ENCODE results near the gene CD209. TPM values are rescaled to one million over a fixed set of nuclear protein-coding genes. Genes with fewer than 3 reads are reported as not detected.

CD209 gene
- total and polyA plus RNA-seq, 4 donors = 0.57 to 3.3 (median 1.8) TPM

DNA sequence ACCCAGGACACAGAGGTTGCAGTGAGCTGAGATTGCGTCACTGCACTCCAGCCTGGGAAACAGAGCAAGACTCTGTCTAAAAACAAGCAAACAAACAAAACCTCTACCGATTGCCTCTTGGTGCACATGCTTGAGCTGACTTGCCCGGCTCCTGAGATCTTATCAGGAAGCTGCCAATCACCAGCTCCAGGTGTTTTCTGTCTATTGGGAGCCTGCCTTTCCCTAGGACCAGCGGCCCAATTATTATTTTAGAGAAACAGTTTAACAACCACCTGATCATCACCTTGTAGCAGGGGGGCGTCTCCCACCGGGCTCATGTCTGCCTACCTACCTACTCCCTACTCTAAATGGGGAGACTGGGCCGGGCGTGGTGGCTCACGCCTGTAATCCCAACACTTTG, 26.5 kb upstream of the CD209 start:
- Histone ChIP-seq H3K27ac (ENCODE audit: low read depth in 1 of 2, low read length in 1 of 2) (no peak overlapping the region), H3K36me3 (ENCODE audit: control insufficient read depth in 4 of 4, insufficient read depth in 4 of 4, low read length in 4 of 4) (no peaks in the 10 kb centered on the region), H3K27me3 (ENCODE audit: control insufficient read depth in 3 of 3, insufficient read depth in 3 of 3, low read length in 2 of 3) (no peaks in the 10 kb centered on the region), H3K9ac (ENCODE audit: insufficient read depth in 1 of 2, low read length in 2 of 2) (no peak overlapping the region), H3K4me1 (ENCODE audit: control insufficient read depth in 5 of 5, insufficient read depth in 5 of 5, low read length in 5 of 5) (peaks cover 0 to 1% (median 0%) of the 10 kb centered on the region in 5 donors), H3K4me3 (no peak overlapping the region), H3K9me3 (ENCODE audit: control insufficient read depth in 4 of 4, insufficient read depth in 3 of 4, low read length in 3 of 4) (no peaks in the 10 kb centered on the region)
- DNase-seq = no peak
- TF ChIP-seq, protein P1, sequence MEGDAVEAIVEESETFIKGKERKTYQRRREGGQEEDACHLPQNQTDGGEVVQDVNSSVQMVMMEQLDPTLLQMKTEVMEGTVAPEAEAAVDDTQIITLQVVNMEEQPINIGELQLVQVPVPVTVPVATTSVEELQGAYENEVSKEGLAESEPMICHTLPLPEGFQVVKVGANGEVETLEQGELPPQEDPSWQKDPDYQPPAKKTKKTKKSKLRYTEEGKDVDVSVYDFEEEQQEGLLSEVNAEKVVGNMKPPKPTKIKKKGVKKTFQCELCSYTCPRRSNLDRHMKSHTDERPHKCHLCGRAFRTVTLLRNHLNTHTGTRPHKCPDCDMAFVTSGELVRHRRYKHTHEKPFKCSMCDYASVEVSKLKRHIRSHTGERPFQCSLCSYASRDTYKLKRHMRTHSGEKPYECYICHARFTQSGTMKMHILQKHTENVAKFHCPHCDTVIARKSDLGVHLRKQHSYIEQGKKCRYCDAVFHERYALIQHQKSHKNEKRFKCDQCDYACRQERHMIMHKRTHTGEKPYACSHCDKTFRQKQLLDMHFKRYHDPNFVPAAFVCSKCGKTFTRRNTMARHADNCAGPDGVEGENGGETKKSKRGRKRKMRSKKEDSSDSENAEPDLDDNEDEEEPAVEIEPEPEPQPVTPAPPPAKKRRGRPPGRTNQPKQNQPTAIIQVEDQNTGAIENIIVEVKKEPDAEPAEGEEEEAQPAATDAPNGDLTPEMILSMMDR (IDR thresholded peaks at IDR 0.05; ENCODE audit: control extremely low read depth, extremely low read depth) = no peak
- WGBS, 2 donors = 78 to 84% methylated on average over 9 of the region's 9 CpGs
- ATAC-seq (ENCODE audit: insufficient read depth, low FRiP score) = no peak

DNA sequence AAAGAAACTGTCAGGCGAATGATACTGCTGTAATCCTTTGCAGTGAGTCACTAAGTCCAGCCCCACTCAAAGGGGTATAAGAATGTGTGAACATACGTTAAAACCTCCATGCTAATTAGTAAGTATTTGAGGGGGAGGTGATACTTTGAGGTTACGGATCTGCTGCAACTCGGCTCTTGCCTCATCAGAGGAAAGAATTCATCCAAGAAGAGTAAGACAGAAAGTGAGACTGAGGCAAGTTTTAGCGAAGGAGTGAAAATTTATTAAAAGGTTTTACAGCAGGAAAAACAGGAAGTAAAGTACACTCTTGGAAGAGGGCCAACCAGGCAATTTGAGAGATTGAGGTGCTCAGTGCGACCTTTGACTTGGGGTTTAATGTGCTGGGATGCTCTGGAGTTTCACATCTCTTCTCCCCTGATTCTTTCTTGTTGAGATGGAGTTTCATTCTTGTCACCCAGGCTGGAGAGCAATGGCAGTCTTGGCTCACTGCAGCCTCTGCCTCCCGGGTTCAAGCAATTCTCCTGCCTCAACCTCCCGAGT, 25.5 kb upstream of the CD209 start:
- H3K4me1 ChIP-seq (ENCODE audit: control insufficient read depth in 5 of 5, insufficient read depth in 5 of 5, low read length in 5 of 5) = peaks cover 0 to 1% (median 0%) of the 10 kb centered on the region in 5 donors
- H3K9ac ChIP-seq (ENCODE audit: insufficient read depth in 1 of 2, low read length in 2 of 2) = no peak overlapping the region
- no peaks in the 10 kb centered on the region for H3K36me3 ChIP-seq (ENCODE audit: control insufficient read depth in 4 of 4, insufficient read depth in 4 of 4, low read length in 4 of 4)
- ATAC-seq (ENCODE audit: insufficient read depth, low FRiP score) = no peak
- 37 to 39% methylated on average over 8 of the region's 8 CpGs for WGBS, 2 donors
- no peak overlapping the region for H3K4me3 ChIP-seq
- H3K27me3 ChIP-seq (ENCODE audit: control insufficient read depth in 3 of 3, insufficient read depth in 3 of 3, low read length in 2 of 3) = peaks cover 0 to 2% (median 0%) of the 10 kb centered on the region in 3 donors
- H3K9me3 ChIP-seq (ENCODE audit: control insufficient read depth in 4 of 4, insufficient read depth in 3 of 4, low read length in 3 of 4) = no peaks in the 10 kb centered on the region
- no peak for DNase-seq
- no peak overlapping the region for H3K27ac ChIP-seq (ENCODE audit: low read depth in 1 of 2, low read length in 1 of 2)
- TF ChIP-seq, protein P1 (IDR thresholded peaks at IDR 0.05; ENCODE audit: control extremely low read depth, extremely low read depth) = no peak

DNA sequence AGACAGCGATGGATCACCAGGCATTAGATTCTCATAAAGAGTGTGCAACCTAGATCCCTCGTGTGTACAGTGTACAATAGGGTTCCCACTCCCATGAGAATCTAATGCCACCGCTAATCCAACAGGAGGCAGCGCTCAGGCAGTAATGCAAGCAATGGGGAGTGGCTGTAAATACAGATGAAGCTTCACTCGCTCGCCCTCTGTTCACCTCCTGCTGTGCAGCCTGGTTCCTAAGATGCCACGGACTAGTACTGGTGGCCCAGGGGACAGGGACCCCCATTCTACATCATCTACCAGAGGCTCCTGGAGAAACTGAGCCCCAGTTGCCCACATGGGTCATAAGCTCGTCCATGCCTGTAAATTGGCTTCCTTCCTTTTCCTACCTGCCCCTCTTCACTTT, 23.7 kb upstream of the CD209 start:
- 79 to 81% methylated on average over 8 of the region's 8 CpGs for WGBS, 2 donors

More for the DNA sequence above, 23.7 kb upstream of the CD209 start:
- no peak overlapping the region for H3K27ac ChIP-seq (ENCODE audit: low read depth in 1 of 2, low read length in 1 of 2)
- peaks cover 0 to 1% (median 0%) of the 10 kb centered on the region in 5 donors for H3K4me1 ChIP-seq (ENCODE audit: control insufficient read depth in 5 of 5, insufficient read depth in 5 of 5, low read length in 5 of 5)
- H3K4me3 ChIP-seq = no peak overlapping the region
- no peaks in the 10 kb centered on the region for H3K9me3 ChIP-seq (ENCODE audit: control insufficient read depth in 4 of 4, insufficient read depth in 3 of 4, low read length in 3 of 4)
- H3K36me3 ChIP-seq (ENCODE audit: control insufficient read depth in 4 of 4, insufficient read depth in 4 of 4, low read length in 4 of 4) = no peaks in the 10 kb centered on the region
- no peak for ATAC-seq (ENCODE audit: insufficient read depth, low FRiP score)
- DNase-seq = no peak
- TF ChIP-seq, protein P1 (IDR thresholded peaks at IDR 0.05; ENCODE audit: control extremely low read depth, extremely low read depth) = no peak
- H3K27me3 ChIP-seq (ENCODE audit: control insufficient read depth in 3 of 3, insufficient read depth in 3 of 3, low read length in 2 of 3) = peaks cover 0 to 2% (median 0%) of the 10 kb centered on the region in 3 donors
- H3K9ac ChIP-seq (ENCODE audit: insufficient read depth in 1 of 2, low read length in 2 of 2) = no peak overlapping the region
